HL-60 (cell line): ENCODE data around the gene CFL1.
"Not testable (repeated sequence)": the region's sequence is repeated elsewhere in the genome, so short reads cannot be mapped to it uniquely, and the experiment has no call there.

ENCODE experiments used
- GABPA ChIP-seq: IDR thresholded peaks from 2 replicates; pipeline ENCODE4 v1.6.1; 2012; ENCODE audit warnings: low read depth
- SPI1 ChIP-seq: IDR thresholded peaks from 2 replicates; pipeline ENCODE4 v1.6.1; 2012; ENCODE audit warnings: low read depth, mild to moderate bottlenecking, borderline replicate concordance
- TF ChIP-seq, protein P1 (sequence below): IDR thresholded peaks from one replicate; pipeline ENCODE4 v1.5.1; 2011; ENCODE audit warnings: low read length, control low read depth, inconsistent platforms; ENCODE audit not compliant: insufficient read depth
- TF ChIP-seq, protein P2 (sequence below): IDR thresholded peaks from 2 replicates; pipeline ENCODE4 v1.6.1; 2012; ENCODE audit warnings: low read depth; ENCODE audit not compliant: insufficient replicate concordance

DNA sequence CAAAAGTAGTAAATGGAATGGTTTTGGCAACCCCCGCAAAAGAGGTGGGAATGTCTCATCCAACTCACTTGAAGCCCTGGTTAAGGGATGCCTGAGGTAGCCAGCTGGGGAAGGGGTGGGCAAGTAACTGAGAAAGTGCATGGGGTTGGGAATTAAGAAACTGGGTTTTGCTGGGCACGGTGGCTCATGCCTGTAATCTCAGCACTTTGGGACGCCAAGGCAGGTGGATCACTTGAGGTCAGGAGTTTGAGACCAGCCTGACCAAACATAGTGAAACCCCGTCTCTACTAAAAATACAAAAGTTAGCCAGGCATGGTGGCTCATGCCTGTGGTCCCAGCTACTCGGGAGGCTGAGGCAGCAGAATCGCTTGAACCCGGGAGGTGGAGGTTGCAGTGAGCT lies 9.3 kb downstream of the CFL1 start:
- TF ChIP-seq, protein P1, sequence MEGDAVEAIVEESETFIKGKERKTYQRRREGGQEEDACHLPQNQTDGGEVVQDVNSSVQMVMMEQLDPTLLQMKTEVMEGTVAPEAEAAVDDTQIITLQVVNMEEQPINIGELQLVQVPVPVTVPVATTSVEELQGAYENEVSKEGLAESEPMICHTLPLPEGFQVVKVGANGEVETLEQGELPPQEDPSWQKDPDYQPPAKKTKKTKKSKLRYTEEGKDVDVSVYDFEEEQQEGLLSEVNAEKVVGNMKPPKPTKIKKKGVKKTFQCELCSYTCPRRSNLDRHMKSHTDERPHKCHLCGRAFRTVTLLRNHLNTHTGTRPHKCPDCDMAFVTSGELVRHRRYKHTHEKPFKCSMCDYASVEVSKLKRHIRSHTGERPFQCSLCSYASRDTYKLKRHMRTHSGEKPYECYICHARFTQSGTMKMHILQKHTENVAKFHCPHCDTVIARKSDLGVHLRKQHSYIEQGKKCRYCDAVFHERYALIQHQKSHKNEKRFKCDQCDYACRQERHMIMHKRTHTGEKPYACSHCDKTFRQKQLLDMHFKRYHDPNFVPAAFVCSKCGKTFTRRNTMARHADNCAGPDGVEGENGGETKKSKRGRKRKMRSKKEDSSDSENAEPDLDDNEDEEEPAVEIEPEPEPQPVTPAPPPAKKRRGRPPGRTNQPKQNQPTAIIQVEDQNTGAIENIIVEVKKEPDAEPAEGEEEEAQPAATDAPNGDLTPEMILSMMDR = not testable (repeated sequence)
- TF ChIP-seq GABPA, SPI1: not testable (repeated sequence)
- TF ChIP-seq, protein P2, sequence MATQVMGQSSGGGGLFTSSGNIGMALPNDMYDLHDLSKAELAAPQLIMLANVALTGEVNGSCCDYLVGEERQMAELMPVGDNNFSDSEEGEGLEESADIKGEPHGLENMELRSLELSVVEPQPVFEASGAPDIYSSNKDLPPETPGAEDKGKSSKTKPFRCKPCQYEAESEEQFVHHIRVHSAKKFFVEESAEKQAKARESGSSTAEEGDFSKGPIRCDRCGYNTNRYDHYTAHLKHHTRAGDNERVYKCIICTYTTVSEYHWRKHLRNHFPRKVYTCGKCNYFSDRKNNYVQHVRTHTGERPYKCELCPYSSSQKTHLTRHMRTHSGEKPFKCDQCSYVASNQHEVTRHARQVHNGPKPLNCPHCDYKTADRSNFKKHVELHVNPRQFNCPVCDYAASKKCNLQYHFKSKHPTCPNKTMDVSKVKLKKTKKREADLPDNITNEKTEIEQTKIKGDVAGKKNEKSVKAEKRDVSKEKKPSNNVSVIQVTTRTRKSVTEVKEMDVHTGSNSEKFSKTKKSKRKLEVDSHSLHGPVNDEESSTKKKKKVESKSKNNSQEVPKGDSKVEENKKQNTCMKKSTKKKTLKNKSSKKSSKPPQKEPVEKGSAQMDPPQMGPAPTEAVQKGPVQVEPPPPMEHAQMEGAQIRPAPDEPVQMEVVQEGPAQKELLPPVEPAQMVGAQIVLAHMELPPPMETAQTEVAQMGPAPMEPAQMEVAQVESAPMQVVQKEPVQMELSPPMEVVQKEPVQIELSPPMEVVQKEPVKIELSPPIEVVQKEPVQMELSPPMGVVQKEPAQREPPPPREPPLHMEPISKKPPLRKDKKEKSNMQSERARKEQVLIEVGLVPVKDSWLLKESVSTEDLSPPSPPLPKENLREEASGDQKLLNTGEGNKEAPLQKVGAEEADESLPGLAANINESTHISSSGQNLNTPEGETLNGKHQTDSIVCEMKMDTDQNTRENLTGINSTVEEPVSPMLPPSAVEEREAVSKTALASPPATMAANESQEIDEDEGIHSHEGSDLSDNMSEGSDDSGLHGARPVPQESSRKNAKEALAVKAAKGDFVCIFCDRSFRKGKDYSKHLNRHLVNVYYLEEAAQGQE = not testable (repeated sequence)
